ENCODE measurements around the gene NPFFR1.

Gene NPFFR1

DNA sequence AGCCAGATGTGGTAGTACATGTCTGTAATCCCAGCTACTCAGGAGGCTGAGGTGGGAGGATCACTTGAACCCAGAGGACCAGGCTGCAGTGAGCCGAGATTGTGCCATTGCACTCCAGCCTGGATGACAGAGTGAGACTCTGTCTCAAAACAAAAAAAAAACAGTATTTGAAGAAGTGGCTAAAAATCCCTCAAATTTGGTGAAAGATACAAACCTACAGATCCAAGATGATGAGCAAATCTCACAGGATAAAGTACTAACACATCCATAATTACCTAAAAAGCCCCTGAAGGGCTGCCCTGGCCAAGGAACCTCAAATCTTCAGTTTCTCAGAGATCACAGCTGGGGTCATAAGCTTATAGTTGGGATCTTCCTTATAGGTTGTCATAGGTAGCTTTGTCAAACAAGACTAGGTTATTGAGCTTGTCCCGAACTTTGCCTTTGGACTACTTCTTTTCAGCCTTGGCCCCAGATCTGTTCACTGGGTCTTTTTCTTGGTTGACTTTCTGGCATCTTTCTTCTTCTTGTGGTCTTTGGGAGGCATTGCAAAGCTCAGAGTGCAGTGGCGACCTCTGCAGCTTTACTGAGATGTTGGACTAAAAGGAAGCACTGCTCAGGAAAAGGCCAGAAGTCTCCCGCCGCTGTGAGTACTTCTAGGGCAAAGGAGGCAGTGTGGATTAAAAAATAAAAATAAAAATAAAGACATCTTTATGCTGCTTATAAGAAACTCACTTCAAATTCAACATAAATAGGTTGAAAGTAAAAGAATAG, 84.9 kb downstream of the NPFFR1 start:
- TF ChIP-seq FOXP2 (optimal IDR thresholded peaks at IDR 0.05; ENCODE audit: borderline replicate concordance, extremely low read depth, extremely low read length, insufficient read depth) (no peak), POLR2AphosphoS5 (IDR thresholded peaks at IDR 0.05; ENCODE audit: low read depth, low read length) (no peak), SIN3A (IDR thresholded peaks at IDR 0.05; ENCODE audit: borderline replicate concordance, insufficient read depth, low read length) (no peak), TAF1 (IDR thresholded peaks at IDR 0.05; ENCODE audit: borderline replicate concordance, insufficient read depth, low read length) (no peak)
- TF ChIP-seq, protein P1, sequence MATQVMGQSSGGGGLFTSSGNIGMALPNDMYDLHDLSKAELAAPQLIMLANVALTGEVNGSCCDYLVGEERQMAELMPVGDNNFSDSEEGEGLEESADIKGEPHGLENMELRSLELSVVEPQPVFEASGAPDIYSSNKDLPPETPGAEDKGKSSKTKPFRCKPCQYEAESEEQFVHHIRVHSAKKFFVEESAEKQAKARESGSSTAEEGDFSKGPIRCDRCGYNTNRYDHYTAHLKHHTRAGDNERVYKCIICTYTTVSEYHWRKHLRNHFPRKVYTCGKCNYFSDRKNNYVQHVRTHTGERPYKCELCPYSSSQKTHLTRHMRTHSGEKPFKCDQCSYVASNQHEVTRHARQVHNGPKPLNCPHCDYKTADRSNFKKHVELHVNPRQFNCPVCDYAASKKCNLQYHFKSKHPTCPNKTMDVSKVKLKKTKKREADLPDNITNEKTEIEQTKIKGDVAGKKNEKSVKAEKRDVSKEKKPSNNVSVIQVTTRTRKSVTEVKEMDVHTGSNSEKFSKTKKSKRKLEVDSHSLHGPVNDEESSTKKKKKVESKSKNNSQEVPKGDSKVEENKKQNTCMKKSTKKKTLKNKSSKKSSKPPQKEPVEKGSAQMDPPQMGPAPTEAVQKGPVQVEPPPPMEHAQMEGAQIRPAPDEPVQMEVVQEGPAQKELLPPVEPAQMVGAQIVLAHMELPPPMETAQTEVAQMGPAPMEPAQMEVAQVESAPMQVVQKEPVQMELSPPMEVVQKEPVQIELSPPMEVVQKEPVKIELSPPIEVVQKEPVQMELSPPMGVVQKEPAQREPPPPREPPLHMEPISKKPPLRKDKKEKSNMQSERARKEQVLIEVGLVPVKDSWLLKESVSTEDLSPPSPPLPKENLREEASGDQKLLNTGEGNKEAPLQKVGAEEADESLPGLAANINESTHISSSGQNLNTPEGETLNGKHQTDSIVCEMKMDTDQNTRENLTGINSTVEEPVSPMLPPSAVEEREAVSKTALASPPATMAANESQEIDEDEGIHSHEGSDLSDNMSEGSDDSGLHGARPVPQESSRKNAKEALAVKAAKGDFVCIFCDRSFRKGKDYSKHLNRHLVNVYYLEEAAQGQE (IDR thresholded peaks at IDR 0.05; ENCODE audit: insufficient read depth in 1 of 2, low read depth in 2 of 2, low read length in 2 of 2), result no peak
